ENCODE measurements around the gene DRAXIN. TPM values are rescaled to one million over a fixed set of nuclear protein-coding genes. Genes with fewer than 3 reads are reported as not detected.

The DRAXIN gene
- total RNA-seq, 1 donor from 2014 or later: 0.21 TPM

GRCh38 chr1:11685210-11685752, 6.2 kb upstream of the DRAXIN start:
- Mint-ChIP-seq H3K27me3 (ENCODE audit: unreplicated experiment) (peaks cover 23% of the 10 kb centered on the region), H3K36me3 (ENCODE audit: unreplicated experiment) (no peaks in the 10 kb centered on the region), H3K9me3 (ENCODE audit: unreplicated experiment) (no peaks in the 10 kb centered on the region), H3K27ac (ENCODE audit: unreplicated experiment) (no peak overlapping the region), H3K4me1 (ENCODE audit: unreplicated experiment) (peaks cover 10% of the 10 kb centered on the region), H3K4me3 (ENCODE audit: unreplicated experiment) (no peak overlapping the region)
- no peak for DNase-seq (ENCODE audit: extremely low spot score, unreplicated experiment)
- no peak for TF ChIP-seq CTCF (IDR thresholded peaks at IDR 0.05)

- H3K4me3 Mint-ChIP-seq (ENCODE audit: unreplicated experiment): no peak overlapping the region
- peaks cover 20% of the 10 kb centered on the region for H3K4me1 Mint-ChIP-seq (ENCODE audit: unreplicated experiment)
- no peak for DNase-seq (ENCODE audit: extremely low spot score, unreplicated experiment)
- peaks cover 43% of the 10 kb centered on the region for H3K27me3 Mint-ChIP-seq (ENCODE audit: unreplicated experiment)
- no peak overlapping the region for H3K27ac Mint-ChIP-seq (ENCODE audit: unreplicated experiment)
- no peak for TF ChIP-seq CTCF (IDR thresholded peaks at IDR 0.05)
- no peaks in the 10 kb centered on the region for H3K9me3 Mint-ChIP-seq (ENCODE audit: unreplicated experiment)
- H3K36me3 Mint-ChIP-seq (ENCODE audit: unreplicated experiment): no peaks in the 10 kb centered on the region
Observed at GRCh38 chr1:11688506-11688905, 3.0 kb upstream of the DRAXIN start.

- H3K27me3 Mint-ChIP-seq (ENCODE audit: unreplicated experiment): peaks cover 51% of the 10 kb centered on the region
- peak overlapping the region; percentile 69 for H3K4me3 Mint-ChIP-seq (ENCODE audit: unreplicated experiment)
- H3K4me1 Mint-ChIP-seq (ENCODE audit: unreplicated experiment): peaks cover 21% of the 10 kb centered on the region
- DNase-seq (ENCODE audit: extremely low spot score, unreplicated experiment): peak; percentile 77
- no peaks in the 10 kb centered on the region for H3K36me3 Mint-ChIP-seq (ENCODE audit: unreplicated experiment)
- H3K27ac Mint-ChIP-seq (ENCODE audit: unreplicated experiment): no peak overlapping the region
- no peaks in the 10 kb centered on the region for H3K9me3 Mint-ChIP-seq (ENCODE audit: unreplicated experiment)
- TF ChIP-seq CTCF (IDR thresholded peaks at IDR 0.05): no peak
Observed at GRCh38 chr1:11690397-11691301, 861 bp upstream of the DRAXIN start.

GRCh38 chr1:11691928-11692711, 610 bp downstream of the DRAXIN start:
- H3K4me3 Mint-ChIP-seq (ENCODE audit: unreplicated experiment): peak overlapping the region; percentile 61
- no peaks in the 10 kb centered on the region for H3K9me3 Mint-ChIP-seq (ENCODE audit: unreplicated experiment)
- TF ChIP-seq CTCF (IDR thresholded peaks at IDR 0.05): no peak
- H3K4me1 Mint-ChIP-seq (ENCODE audit: unreplicated experiment): peaks cover 21% of the 10 kb centered on the region
- H3K27me3 Mint-ChIP-seq (ENCODE audit: unreplicated experiment): peaks cover 51% of the 10 kb centered on the region
- no peak overlapping the region for H3K27ac Mint-ChIP-seq (ENCODE audit: unreplicated experiment)
- DNase-seq (ENCODE audit: extremely low spot score, unreplicated experiment): no peak
- H3K36me3 Mint-ChIP-seq (ENCODE audit: unreplicated experiment): no peaks in the 10 kb centered on the region
